Measurements from ENCODE around the gene TBL3. TPM values are rescaled to one million over a fixed set of nuclear protein-coding genes. Genes with fewer than 3 reads are reported as not detected.

The TBL3 gene
- total RNA-seq, 2 experiments from 2014 or later, result 49.9 to 67.2 TPM

GRCh38 chr16:2002406-2003230 is 30.8 kb downstream of the TBL3 start:
- ChIA-PET CTCF (ENCODE audit: unreplicated experiment) (no interaction called here), POLR2A (interaction anchor here (0.5 kb wide), 1 partner anchor 8 kb away, joined by 6 read pairs; no protein-coding TSS in a partner anchor)
- no peaks in the 10 kb centered on the region for H3K9me3 ChIP-seq (ENCODE audit: low read length)
- no peak overlapping the region for H2AFZ ChIP-seq (ENCODE audit: low read length)
- H3K27ac ChIP-seq (ENCODE audit: low read depth, low read length, poor library complexity, severe bottlenecking), result no peak overlapping the region
- H4K20me1 ChIP-seq (ENCODE audit: insufficient read depth, low read length), result peaks cover 3% of the 10 kb centered on the region; the same call in 1 of the 2 replicates
- peaks cover 17% of the 10 kb centered on the region for H3K4me1 ChIP-seq (ENCODE audit: insufficient read depth, low read length, poor library complexity, severe bottlenecking)
- peaks cover 14% of the 10 kb centered on the region for H3K79me2 ChIP-seq (ENCODE audit: insufficient read depth, low read depth, low read length)
- intact Hi-C loops (cut with micrococcal nuclease; ENCODE audit: unreplicated experiment), result no loop called here
- no peak overlapping the region for H3K4me2 ChIP-seq (ENCODE audit: low read length)
- no peak overlapping the region for H3K4me3 ChIP-seq (ENCODE audit: low read depth, low read length, poor library complexity, severe bottlenecking)
- no peaks in the 10 kb centered on the region for H3K9me2 ChIP-seq (ENCODE audit: insufficient read depth, low read length)
- peaks cover 71% of the 10 kb centered on the region for H3K36me3 ChIP-seq (ENCODE audit: insufficient read depth, low read length)
- DNase-seq (ENCODE audit: low spot score), result no peak
- no TSS peak for BruUV-seq (replicated peaks)
- no peak for TF ChIP-seq EZH2phosphoT487 (IDR thresholded peaks at IDR 0.05; ENCODE audit: borderline replicate concordance, low read depth, low read length)
- TF ChIP-seq CTCF (conservative IDR thresholded peaks at IDR 0.05; ENCODE audit: low read length), result no peak

- H4K20me1 ChIP-seq (ENCODE audit: insufficient read depth, low read length), result peaks cover 5% of the 10 kb centered on the region; the same call in 1 of the 2 replicates
- intact Hi-C loops (cut with micrococcal nuclease; ENCODE audit: unreplicated experiment), result no loop called here
- H3K4me3 ChIP-seq (ENCODE audit: low read depth, low read length, poor library complexity, severe bottlenecking), result no peak overlapping the region
- no peak overlapping the region for H3K4me2 ChIP-seq (ENCODE audit: low read length)
- no TSS peak for BruUV-seq (replicated peaks)
- CTCF ChIA-PET (ENCODE audit: unreplicated experiment), result no interaction called here
- H3K36me3 ChIP-seq (ENCODE audit: insufficient read depth, low read length), result peaks cover 69% of the 10 kb centered on the region
- no peaks in the 10 kb centered on the region for H3K9me3 ChIP-seq (ENCODE audit: low read length)
- POLR2A ChIA-PET, result interaction anchor here (0.5 kb wide), 1 partner anchor 8 kb away, joined by 6 read pairs; no protein-coding TSS in a partner anchor
- no peaks in the 10 kb centered on the region for H3K9me2 ChIP-seq (ENCODE audit: insufficient read depth, low read length)
- H3K27ac ChIP-seq (ENCODE audit: low read depth, low read length, poor library complexity, severe bottlenecking), result no peak overlapping the region
- peaks cover 24% of the 10 kb centered on the region for H3K4me1 ChIP-seq (ENCODE audit: insufficient read depth, low read length, poor library complexity, severe bottlenecking)
- TF ChIP-seq EZH2phosphoT487 (IDR thresholded peaks at IDR 0.05; ENCODE audit: borderline replicate concordance, low read depth, low read length) (no peak), CTCF (conservative IDR thresholded peaks at IDR 0.05; ENCODE audit: low read length) (no peak)
- peaks cover 21% of the 10 kb centered on the region for H3K79me2 ChIP-seq (ENCODE audit: insufficient read depth, low read depth, low read length)
- DNase-seq (ENCODE audit: low spot score), result no peak
- no peak overlapping the region for H2AFZ ChIP-seq (ENCODE audit: low read length)
Observed at GRCh38 chr16:2003231-2003826, 31.5 kb downstream of the TBL3 start.
